GM18520 (cell line): ENCODE results near the gene NDUFA9.

Experiments used
- ATAC-seq: cut with Tn5 transposase; IDR thresholded peaks from one replicate; pipeline ENCODE4 v1.9.1; 2021; ENCODE audit not compliant: unreplicated experiment

Gene NDUFA9

GRCh38 chr12:4648501-4649357 is at the start of gene NDUFA9, which contains the start of gene AKAP3:
NDUFA9 (plus strand) TSS chr12:4649114; CDS start chr12:4649127, 13 bp downstream.
AKAP3 (minus strand) TSS chr12:4649051; CDS start chr12:4638196, 10,855 bp downstream.
- peak; percentile 58 for ATAC-seq

GRCh38 chr12:4603421-4603820 is 45.5 kb upstream of the NDUFA9 start:
- ATAC-seq: no peak

- no peak for ATAC-seq
Observed at GRCh38 chr12:4603946-4604345, 45.0 kb upstream of the NDUFA9 start.

GRCh38 chr12:4604684-4605193 is 44.2 kb upstream of the NDUFA9 start:
- ATAC-seq: peak; percentile 75

GRCh38 chr12:4607056-4607455 is 41.9 kb upstream of the NDUFA9 start:
- ATAC-seq: no peak

GRCh38 chr12:4609071-4609470 is 39.8 kb upstream of the NDUFA9 start:
- no peak for ATAC-seq

GRCh38 chr12:4610481-4610880 is 38.4 kb upstream of the NDUFA9 start:
- no peak for ATAC-seq

- ATAC-seq: no peak
Observed at GRCh38 chr12:4615667-4616066, 33.2 kb upstream of the NDUFA9 start.

- ATAC-seq: no peak
Observed at GRCh38 chr12:4621511-4621910, 27.4 kb upstream of the NDUFA9 start.

GRCh38 chr12:4626543-4626942 is 22.4 kb upstream of the NDUFA9 start:
- ATAC-seq: no peak

- no peak for ATAC-seq
Observed at GRCh38 chr12:4628406-4628805, 20.5 kb upstream of the NDUFA9 start.

GRCh38 chr12:4630262-4630661 is 18.7 kb upstream of the NDUFA9 start:
- no peak for ATAC-seq

- ATAC-seq: no peak
Observed at GRCh38 chr12:4643747-4644146, 5.2 kb upstream of the NDUFA9 start.

- ATAC-seq: no peak
Observed at GRCh38 chr12:4645023-4645422, 3.9 kb upstream of the NDUFA9 start.

GRCh38 chr12:4648104-4648500 is 812 bp upstream of the NDUFA9 start:
- ATAC-seq: no peak

GRCh38 chr12:4649358-4649661 is 396 bp downstream of the NDUFA9 start:
- ATAC-seq: no peak

- ATAC-seq: no peak
Observed at GRCh38 chr12:4653257-4653656, 4.3 kb downstream of the NDUFA9 start.

- no peak for ATAC-seq
Observed at GRCh38 chr12:4653691-4654090, 4.8 kb downstream of the NDUFA9 start.

GRCh38 chr12:4663971-4664505 is 15.1 kb downstream of the NDUFA9 start:
- no peak for ATAC-seq

GRCh38 chr12:4665236-4665635 is 16.3 kb downstream of the NDUFA9 start:
- no peak for ATAC-seq

- ATAC-seq: no peak
Observed at GRCh38 chr12:4679711-4680110, 30.8 kb downstream of the NDUFA9 start.

- no peak for ATAC-seq
Observed at GRCh38 chr12:4681732-4682131, 32.8 kb downstream of the NDUFA9 start.
